ENCODE results near the gene SYTL4. TPM values are rescaled to one million over a fixed set of nuclear protein-coding genes. Genes with fewer than 3 reads are reported as not detected.

The SYTL4 gene
- total RNA-seq, 1 experiment from 2014 or later = 0.13 TPM

- no peak overlapping the region for H2BK5ac ChIP-seq (ENCODE audit: insufficient read length, low read length)
- no peak overlapping the region for H2AFZ ChIP-seq (ENCODE audit: low read length)
- no peak overlapping the region for H3K4me2 ChIP-seq (ENCODE audit: insufficient read depth, insufficient read length, low read length)
- no peak overlapping the region for H3K4ac ChIP-seq (ENCODE audit: low read depth, low read length)
- H3K56ac ChIP-seq (ENCODE audit: insufficient read length, low read depth, low read length) = no peak overlapping the region
- no peaks in the 10 kb centered on the region for H3K27me3 ChIP-seq (ENCODE audit: insufficient read depth, low read length)
- H4K20me1 ChIP-seq (ENCODE audit: control insufficient read depth, insufficient read depth, insufficient read length) = no peaks in the 10 kb centered on the region
- no peak overlapping the region for H2BK15ac ChIP-seq (ENCODE audit: low read depth, low read length)
- H3K36me3 Mint-ChIP-seq (ENCODE audit: insufficient read depth in 1 of 3, low read depth in 3 of 3) = peaks cover 0 to 2% (median 0%) of the 10 kb centered on the region in 3 experiments; a peak in 2 of 7 replicates
- no peaks in the 10 kb centered on the region for H3K4me1 ChIP-seq (ENCODE audit: insufficient read depth, low read length)
- H3K27ac Mint-ChIP-seq = no peak overlapping the region
- no peaks in the 10 kb centered on the region for H3K23me2 ChIP-seq (ENCODE audit: insufficient read length, low read depth, low read length, poor library complexity, severe bottlenecking)
- WGBS (ENCODE audit: extremely low coverage, insufficient read length, low lambda C conversion rate) = no CpG with 5 or more reads among the region's 3 CpGs
- H3K4me3 Mint-ChIP-seq = no peak overlapping the region
- no peaks in the 10 kb centered on the region for H3K79me1 ChIP-seq (ENCODE audit: insufficient read depth, low read depth, low read length, poor library complexity, severe bottlenecking)
- H3K79me2 ChIP-seq (ENCODE audit: insufficient read depth, low read length) = no peaks in the 10 kb centered on the region
- peaks cover 5% of the 10 kb centered on the region for H3K27me3 Mint-ChIP-seq (ENCODE audit: low read depth)
- H3K4me1 Mint-ChIP-seq = peaks cover 0 to 2% of the 10 kb centered on the region in 2 experiments; a peak in 1 of 4 replicates
- H3K9me3 Mint-ChIP-seq = peaks cover 5 to 66% of the 10 kb centered on the region in 2 experiments; a peak in 3 of 5 replicates
- peaks cover 5% of the 10 kb centered on the region for H3K9me3 ChIP-seq (ENCODE audit: control insufficient read depth, low read depth, low read length)
- no peak overlapping the region for H2BK20ac ChIP-seq (ENCODE audit: low read depth, low read length, poor library complexity, severe bottlenecking)
- no peak overlapping the region for H3K9ac ChIP-seq (ENCODE audit: extremely low read depth, insufficient read length, low read length)
- H4K5ac ChIP-seq (ENCODE audit: insufficient read length, low read depth, low read length) = no peak overlapping the region
- no peak for DNase-seq
- no peak overlapping the region for H2AK5ac ChIP-seq (ENCODE audit: insufficient read length, low read length)
- no peak overlapping the region for H3T11ph ChIP-seq (ENCODE audit: low read length)
- H2BK120ac ChIP-seq (ENCODE audit: low read depth, low read length, poor library complexity, severe bottlenecking) = no peak overlapping the region
- H4K91ac ChIP-seq (ENCODE audit: insufficient read length, low read depth, low read length) = no peak overlapping the region
- no peak overlapping the region for H4K8ac ChIP-seq (replicated peaks; ENCODE audit: insufficient read length, low read depth, low read length)
- H3K23ac ChIP-seq (ENCODE audit: insufficient read length, low read depth, low read length) = no peak overlapping the region
- no peak overlapping the region for H3K27ac ChIP-seq (ENCODE audit: insufficient read length, low read depth, low read length)
- no peak for TF ChIP-seq CTCF (conservative IDR thresholded peaks at IDR 0.05)
- H3K14ac ChIP-seq (ENCODE audit: insufficient read depth, low read length) = no peak overlapping the region
- H2BK12ac ChIP-seq (ENCODE audit: insufficient read length, low read depth, low read length) = no peak overlapping the region
- no peak overlapping the region for H3K18ac ChIP-seq (ENCODE audit: insufficient read length, low read depth, low read length)
Observed at GRCh38 chrX:100672966-100673365, 59.0 kb downstream of the SYTL4 start.

Measured in H9 (cell line).